ENCODE measurements around the gene SLC17A7. TPM values are rescaled to one million over a fixed set of nuclear protein-coding genes. Genes with fewer than 3 reads are reported as not detected.
A peak's percentile ranks its signal among the peaks of the same experiment; 100 is the strongest.

Gene SLC17A7
- total and polyA plus RNA-seq, 2 donors from 2014 or later, result 0.45 to 1.4 TPM

DNA sequence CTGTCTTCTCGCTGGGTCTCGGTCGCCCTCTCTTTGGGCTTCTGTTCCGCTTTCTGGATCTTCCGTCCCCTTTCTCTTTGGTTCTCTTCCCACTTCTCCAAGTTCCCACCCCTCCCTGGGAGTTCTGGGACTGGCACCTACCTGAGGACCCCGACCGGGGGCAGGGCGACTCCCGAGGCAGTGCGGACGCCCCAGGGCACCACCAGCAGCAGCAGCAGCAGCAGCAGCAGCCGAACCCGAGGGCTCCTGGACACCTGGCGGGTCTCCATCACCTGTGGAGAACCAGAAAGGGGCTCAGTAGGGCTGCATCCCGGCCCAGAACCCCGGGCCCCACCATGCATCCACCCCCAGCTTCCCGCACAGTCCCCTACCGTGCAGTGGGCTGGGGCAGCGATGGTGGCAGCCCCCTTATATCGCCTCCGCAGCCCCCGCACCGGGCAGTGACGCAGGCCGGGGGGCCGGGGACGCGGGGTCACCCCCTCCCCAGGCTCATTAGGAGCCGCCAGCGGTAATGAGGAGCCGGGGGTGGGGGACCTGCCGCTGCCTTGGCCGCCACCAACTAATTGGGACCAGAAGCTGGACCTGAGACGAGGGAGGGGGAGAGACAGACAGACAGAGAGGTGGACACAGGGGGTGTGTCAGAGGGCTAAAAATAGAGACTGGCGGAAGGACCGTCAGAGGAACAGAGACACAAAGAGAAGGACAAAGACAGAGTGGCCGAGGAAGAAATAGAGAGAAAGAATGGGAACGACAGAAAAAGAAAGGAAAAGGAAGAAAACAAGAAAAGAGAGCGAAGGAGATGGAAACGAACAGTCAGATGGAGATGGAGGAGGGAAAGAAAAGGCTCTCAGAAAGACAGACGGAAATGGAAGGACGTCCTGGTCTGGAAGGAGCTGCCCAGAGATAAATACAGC, 18.0 kb downstream of the SLC17A7 start, which contains the start of gene PTH2:
Gene PTH2, minus strand, starts transcription at position 371 of the 914 bp plus-strand sequence. Its CDS starts 102 bp downstream, at position 269.
- intact Hi-C loops (cut with DNase I), result no loop called here
- no peaks in the 10 kb centered on the region for H3K36me3 ChIP-seq (ENCODE audit: control insufficient read depth in 2 of 3, insufficient read depth in 3 of 3, low read length in 3 of 3)
- FAIRE-seq, result no peak
- TF ChIP-seq CTCF (IDR thresholded peaks at IDR 0.05; ENCODE audit: borderline replicate concordance, extremely low read depth, insufficient read depth), result no peak
- H3K9me3 ChIP-seq (ENCODE audit: control insufficient read depth in 2 of 3, insufficient read depth in 1 of 3, low read length in 3 of 3), result no peaks in the 10 kb centered on the region
- peaks cover 0 to 5% (median 0%) of the 10 kb centered on the region in 3 donors for H3K4me1 ChIP-seq (ENCODE audit: control insufficient read depth in 2 of 3, insufficient read depth in 2 of 3, low read depth in 1 of 3, low read length in 3 of 3)
- H3K27me3 ChIP-seq (ENCODE audit: control insufficient read depth, insufficient read depth, low read length), result peaks cover 64% of the 10 kb centered on the region
- H3K4me3 ChIP-seq (ENCODE audit: low read length in 3 of 3), result no peak within 1 kb of the TSS
- no peak within 1 kb of the TSS for H3K9ac ChIP-seq (ENCODE audit: low read length in 3 of 3)
- DNase-seq, result no peak
- H3K27ac ChIP-seq (ENCODE audit: low read depth in 2 of 2, low read length in 2 of 2), result no peak within 1 kb of the TSS

DNA sequence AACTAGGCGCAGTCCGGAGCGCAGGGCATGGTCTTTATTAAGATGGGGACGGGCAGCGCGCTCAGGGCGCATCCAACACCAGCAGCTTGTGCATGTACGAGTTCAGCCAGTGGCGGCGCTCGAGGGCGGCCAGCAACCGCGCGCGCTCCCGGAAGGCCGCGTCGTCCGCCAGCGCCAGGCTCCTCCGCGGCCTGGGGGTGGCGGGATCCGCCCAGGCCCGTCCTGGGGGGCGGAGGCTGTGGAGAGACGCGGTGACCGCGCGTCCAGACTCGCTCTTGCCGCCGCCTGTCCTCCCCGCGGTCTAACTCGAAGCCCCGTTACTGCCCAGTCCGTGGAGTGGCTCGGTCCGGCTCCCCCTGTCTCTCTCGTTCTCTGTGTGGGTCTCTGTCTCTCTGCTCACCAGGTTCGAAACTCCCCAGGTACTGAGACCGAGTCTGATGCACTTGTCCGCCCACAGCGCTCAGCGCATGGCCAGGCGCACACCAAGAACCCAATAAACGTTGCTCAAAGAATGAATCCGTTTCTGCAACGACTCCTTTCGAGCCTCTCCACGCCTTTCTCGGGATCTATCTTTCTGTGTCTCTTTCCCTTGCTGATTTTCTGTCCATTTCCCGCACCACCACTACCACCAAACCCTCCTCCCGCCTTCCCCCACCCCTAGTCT, 18.8 kb downstream of the SLC17A7 start:
- Histone ChIP-seq H3K27me3 (ENCODE audit: control insufficient read depth, insufficient read depth, low read length) (peaks cover 59% of the 10 kb centered on the region), H3K36me3 (ENCODE audit: control insufficient read depth in 2 of 3, insufficient read depth in 3 of 3, low read length in 3 of 3) (no peaks in the 10 kb centered on the region), H3K27ac (ENCODE audit: low read depth in 2 of 2, low read length in 2 of 2) (no peak overlapping the region), H3K4me3 (ENCODE audit: low read length in 3 of 3) (no peak overlapping the region), H3K9me3 (ENCODE audit: control insufficient read depth in 2 of 3, insufficient read depth in 1 of 3, low read length in 3 of 3) (no peaks in the 10 kb centered on the region), H3K4me1 (ENCODE audit: control insufficient read depth in 2 of 3, insufficient read depth in 2 of 3, low read depth in 1 of 3, low read length in 3 of 3) (peaks cover 0 to 5% (median 0%) of the 10 kb centered on the region in 3 donors), H3K9ac (ENCODE audit: low read length in 3 of 3) (no peak overlapping the region)
- no peak for FAIRE-seq
- TF ChIP-seq CTCF (IDR thresholded peaks at IDR 0.05; ENCODE audit: borderline replicate concordance, extremely low read depth, insufficient read depth), result no peak
- DNase-seq, result peak in 1 of 5 donors; percentile 62
- intact Hi-C loops (cut with DNase I), result no loop called here

- no peak overlapping the region for H3K4me3 ChIP-seq (ENCODE audit: low read length in 3 of 3)
- DNase-seq (no peak), FAIRE-seq (no peak)
- peaks cover 56% of the 10 kb centered on the region for H3K27me3 ChIP-seq (ENCODE audit: control insufficient read depth, insufficient read depth, low read length)
- TF ChIP-seq CTCF (IDR thresholded peaks at IDR 0.05; ENCODE audit: borderline replicate concordance, extremely low read depth, insufficient read depth), result no peak
- H3K4me1 ChIP-seq (ENCODE audit: control insufficient read depth in 2 of 3, insufficient read depth in 2 of 3, low read depth in 1 of 3, low read length in 3 of 3), result peaks cover 0 to 5% (median 0%) of the 10 kb centered on the region in 3 donors
- H3K9ac ChIP-seq (ENCODE audit: low read length in 3 of 3), result no peak overlapping the region
- no peaks in the 10 kb centered on the region for H3K9me3 ChIP-seq (ENCODE audit: control insufficient read depth in 2 of 3, insufficient read depth in 1 of 3, low read length in 3 of 3)
- H3K36me3 ChIP-seq (ENCODE audit: control insufficient read depth in 2 of 3, insufficient read depth in 3 of 3, low read length in 3 of 3), result no peaks in the 10 kb centered on the region
- no peak overlapping the region for H3K27ac ChIP-seq (ENCODE audit: low read depth in 2 of 2, low read length in 2 of 2)
- intact Hi-C loops (cut with DNase I), result no loop called here
These were observed 19.5 kb downstream of the SLC17A7 start for GRCh38 chr19:49421878-49422202.

Data from kidney (tissue), 14 donors.